SKM-1 treated with dmso at 0.1 percent for 144 hours (cell line): Measurements from ENCODE around the gene RASAL1.
A peak's percentile ranks its signal among the peaks of the same experiment; 100 is the strongest.
"Not testable (repeated sequence)": the region's sequence is repeated elsewhere in the genome, so short reads cannot be mapped to it uniquely, and the experiment has no call there.

Experiments
- DNase-seq: peaks from one replicate; lab custom pipeline; 2025; ENCODE audit not compliant: unreplicated experiment; lab: John Stamatoyannopoulos, UW

The RASAL1 gene

GRCh38 chr12:113142173-113142885 lies 6.8 kb upstream of the RASAL1 start:
- peak; percentile 58 for DNase-seq

DNA sequence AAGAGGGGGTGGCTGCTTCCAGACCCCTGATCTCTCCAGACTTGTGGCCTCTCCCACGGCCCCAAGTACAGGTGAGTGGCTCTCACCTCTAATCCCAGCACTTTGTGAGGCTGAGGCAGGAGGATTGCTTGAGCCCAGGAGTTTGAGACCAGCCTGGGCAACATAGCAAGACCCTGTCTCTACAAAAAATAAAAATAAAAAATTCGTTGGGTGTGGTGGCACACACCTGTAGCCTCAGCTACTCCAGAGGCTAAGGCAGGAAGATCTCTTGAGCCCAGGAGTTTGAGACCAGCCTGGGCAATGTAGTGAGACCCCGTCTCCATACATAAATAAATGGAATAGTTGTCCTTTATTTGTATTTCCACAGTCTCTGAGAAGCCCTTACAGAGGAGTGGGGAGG lies 6.2 kb upstream of the RASAL1 start:
- not testable (repeated sequence) for DNase-seq

GRCh38 chr12:113140706-113141105 lies 5.1 kb upstream of the RASAL1 start:
- DNase-seq: no peak

DNA sequence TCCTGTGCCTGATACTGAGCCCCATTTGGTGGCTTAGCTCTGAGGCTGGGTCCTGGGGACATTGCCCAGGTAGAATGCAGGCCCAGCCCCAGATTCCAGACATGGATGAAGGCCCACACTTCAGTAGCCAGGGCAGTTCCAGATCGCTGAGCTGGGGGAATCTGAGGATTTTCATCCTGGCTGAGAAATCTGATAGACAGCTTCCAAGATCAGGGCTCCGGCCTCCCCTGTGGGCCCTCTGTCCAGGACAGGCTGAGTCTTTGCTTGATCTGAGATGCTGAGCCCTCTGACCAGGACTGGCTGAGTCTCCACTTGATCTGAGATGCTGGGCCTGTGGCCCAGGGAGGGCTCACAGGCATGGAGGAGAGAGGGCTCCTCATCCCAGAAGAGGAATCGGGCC lies 3.3 kb upstream of the RASAL1 start:
- no peak for DNase-seq

GRCh38 chr12:113137861-113138783 lies 2.6 kb upstream of the RASAL1 start:
- DNase-seq: no peak

DNA sequence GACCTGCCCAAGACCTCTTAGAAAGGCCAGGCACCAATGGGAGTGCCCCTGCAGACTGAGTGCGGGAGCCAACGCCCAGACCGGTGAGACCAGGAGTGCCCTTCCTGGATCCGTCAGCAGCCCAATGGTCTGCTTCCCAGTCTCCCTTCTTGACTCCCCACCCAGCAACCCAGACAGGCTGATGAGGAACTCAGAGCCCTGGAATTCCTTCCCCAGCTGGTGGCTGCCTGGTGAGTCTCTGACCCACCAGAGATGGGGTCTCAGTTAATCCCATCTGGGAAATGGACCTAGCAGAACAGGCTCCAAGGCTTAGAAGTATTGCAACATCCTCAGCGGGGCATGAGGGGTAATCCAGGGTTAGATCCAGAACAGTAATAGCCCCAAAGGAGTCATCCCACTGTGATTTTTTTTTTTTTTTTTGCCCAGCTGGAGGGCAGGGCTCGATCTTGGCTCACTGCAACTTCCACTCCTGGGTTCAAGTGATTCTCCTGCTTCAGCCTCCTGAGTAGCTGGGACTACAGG lies 1.5 kb upstream of the RASAL1 start:
- no peak for DNase-seq

DNA sequence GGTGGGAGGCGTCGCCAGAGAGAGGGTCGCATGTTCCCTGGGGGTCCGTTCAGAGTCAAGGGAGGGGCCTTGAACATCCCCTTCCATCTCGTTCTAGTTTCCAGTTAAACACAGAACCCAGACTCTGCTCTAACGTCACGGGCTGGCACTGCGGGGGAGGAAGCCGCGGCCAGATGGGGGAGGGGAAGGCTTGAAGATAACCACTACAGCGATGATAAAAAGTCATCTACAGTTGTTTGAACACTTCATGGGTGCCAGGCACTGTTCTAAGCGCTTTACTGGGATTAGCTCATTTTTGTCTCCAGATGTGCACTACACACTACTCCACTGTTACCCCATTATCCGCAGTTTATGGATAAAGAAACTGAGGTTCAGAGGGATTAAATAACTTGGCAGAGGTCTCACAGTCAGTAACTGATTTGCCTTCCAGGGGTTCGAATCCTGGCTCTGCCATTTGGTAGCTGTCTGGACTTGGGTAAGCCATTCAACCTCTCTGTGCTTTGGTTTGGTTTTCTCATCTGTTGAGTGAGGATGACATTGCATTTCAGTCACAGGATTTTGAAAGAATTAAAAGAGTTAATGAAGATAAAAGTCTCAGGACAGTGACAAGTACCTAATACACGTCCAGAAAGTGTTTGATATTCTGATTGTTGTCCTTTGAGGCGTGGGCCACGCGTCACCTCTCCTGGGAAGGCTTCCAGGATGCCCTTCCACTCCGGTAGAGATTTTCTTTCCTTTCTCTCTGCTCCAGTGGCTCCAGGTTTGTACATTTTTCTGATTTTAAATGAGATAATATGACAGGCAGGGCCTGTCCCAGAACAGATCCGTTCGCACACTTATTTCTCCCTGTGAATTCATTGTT lies 798 bp upstream of the RASAL1 start:
- DNase-seq: no peak

GRCh38 chr12:113134521-113134951 lies 1.0 kb downstream of the RASAL1 start:
- DNase-seq: no peak

DNA sequence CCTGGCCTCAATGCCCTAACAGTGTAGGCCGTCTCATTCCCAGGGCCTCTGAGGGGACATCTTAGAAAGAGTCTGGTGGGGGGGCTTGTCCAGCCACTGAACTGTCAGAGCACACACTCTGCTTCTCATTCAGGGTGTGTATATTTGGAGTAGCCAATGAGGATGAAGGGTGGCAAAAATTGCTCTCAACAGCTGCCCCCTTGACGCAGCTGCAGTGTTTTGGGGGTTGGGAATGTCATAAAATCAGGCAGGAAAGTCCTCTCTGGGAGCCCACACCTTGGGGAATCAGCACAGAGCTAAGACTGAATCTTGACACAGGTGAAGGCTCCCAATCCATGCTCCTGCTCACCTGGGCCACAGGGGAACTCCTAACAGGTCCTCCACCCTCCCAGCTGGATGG lies 1.5 kb downstream of the RASAL1 start:
- no peak for DNase-seq

GRCh38 chr12:113133666-113134065 lies 1.9 kb downstream of the RASAL1 start:
- DNase-seq: no peak

- DNase-seq: no peak
Observed at GRCh38 chr12:113133036-113133435, 2.5 kb downstream of the RASAL1 start.

GRCh38 chr12:113131556-113131955 lies 4.0 kb downstream of the RASAL1 start:
- no peak for DNase-seq

DNA sequence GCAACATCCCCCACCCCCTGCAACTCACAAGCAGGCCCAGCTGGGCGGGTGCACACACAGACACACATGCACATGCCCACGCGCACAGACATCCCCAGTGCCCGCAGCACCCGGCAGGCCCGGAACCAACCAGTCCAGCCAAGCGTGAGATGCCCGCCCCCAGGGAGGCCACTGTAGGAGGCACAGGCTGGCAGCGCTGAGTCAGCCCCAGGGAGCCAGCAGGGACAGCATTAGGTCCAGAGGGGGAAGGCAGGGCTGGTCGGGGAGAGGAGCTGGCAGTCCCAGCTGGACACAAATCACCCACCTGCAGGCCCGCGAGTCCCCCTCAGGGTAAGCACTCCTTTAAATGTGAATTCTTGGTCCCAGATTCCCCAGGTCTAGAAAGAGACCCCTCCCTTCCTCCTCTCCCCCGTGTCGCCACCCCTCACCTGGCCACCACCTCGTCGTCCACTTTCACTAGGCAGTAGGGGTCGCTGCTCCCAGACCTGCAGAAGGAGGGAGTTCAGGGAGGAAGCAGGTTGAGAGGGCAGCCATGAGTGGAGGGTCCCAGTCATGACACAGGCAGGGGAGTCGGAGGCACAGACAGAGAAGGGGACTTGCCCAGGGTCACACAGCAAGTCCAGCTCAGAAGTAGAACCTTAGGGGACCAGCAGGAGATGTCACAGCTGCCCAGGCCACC lies 5.0 kb downstream of the RASAL1 start:
- DNase-seq: no peak

- no peak for DNase-seq
Observed at GRCh38 chr12:113129664-113130456, 5.7 kb downstream of the RASAL1 start.

- DNase-seq: no peak
Observed at GRCh38 chr12:113128802-113129663, 6.5 kb downstream of the RASAL1 start.

DNA sequence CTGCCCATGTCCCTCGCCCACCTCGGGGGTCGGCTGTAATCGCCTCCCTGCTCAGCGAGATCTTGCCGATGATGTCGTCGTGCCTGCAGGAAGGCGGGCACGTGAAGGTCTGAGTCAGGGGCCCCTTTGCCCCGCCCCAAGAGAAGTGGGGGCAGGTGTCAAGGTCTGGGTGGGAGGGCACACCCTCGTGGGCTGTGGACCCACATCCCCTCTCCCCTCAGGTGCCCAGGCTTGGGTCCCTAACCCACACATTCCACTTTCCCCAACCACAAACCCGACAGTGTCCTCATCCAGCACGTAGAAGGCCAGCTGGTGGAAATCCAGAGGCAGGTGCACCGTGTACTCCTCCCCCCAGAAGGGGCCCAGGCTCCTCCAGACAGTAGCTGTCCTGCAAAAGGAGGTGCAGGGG lies 7.8 kb downstream of the RASAL1 start:
- no peak for DNase-seq

DNA sequence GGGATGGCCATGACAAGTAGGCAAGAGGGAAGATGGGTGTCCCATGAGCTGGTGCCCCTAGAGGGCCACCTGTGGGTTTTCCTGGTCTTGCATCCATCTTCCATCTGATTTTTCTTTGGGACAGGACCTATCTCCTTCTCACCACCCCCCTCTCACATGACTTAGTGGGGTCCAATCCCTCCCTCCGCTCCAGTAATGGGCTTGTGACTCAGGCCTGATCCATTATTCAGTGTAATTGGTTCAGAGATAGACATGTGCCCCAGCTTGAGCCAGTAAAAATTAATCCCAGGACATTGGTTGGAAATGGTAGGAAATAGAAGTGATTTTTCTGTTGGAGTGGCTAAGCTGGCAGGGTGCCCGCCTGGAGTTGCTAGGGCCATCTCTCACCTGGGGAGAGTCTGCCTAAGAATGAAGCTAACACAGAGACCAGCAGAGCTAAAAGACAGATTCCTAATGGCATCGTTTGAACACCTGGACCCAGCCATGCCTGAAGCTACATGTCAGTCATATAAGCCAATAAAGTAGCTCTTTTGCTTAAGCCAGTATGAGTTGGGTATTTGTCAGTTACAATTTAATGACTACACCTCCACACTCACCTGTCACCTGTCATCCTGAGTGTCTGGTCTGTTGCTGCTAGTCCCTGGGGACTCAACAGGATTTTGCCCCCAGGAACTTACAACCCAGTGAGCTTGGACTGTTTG lies 14.7 kb downstream of the RASAL1 start:
- DNase-seq: no peak
